ENCODE data around the gene SOS1.
A peak's percentile ranks its signal among the peaks of the same experiment; 100 is the strongest.

SOS1 gene

DNA sequence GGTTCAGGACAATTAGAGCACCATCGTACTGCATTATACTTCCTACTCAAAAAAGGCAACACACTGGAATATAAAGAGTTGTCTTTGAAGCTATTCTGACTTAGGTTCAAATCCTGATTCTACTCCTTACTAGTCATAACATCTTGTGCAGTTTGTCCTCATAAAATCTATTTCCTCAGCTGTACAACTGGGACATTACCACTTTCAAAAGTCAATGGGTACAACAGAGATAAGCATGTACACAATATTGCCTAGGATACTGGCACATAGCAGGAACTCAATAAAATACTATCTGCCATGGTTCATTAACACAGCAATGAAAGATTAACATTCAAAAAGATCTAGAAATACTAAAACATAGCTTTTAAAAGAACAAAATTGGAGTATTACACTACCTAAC is 11.3 kb downstream of the SOS1 start:
- peak; percentile 71 for FAIRE-seq
- DNase-seq (ENCODE audit: insufficient read length, low spot score), result no peak
- TF ChIP-seq PAX5 (IDR thresholded peaks at IDR 0.05; ENCODE audit: insufficient read depth, low read length, severe bottlenecking), result no peak
- TF ChIP-seq POLR2AphosphoS5 (IDR thresholded peaks at IDR 0.05; ENCODE audit: low read depth, low read length), result no peak
- no peak for TF ChIP-seq SPI1 (IDR thresholded peaks at IDR 0.05; ENCODE audit: low read depth, low read length)
- TF ChIP-seq TAF1 (IDR thresholded peaks at IDR 0.05; ENCODE audit: low read depth, low read length), result no peak
- TF ChIP-seq POU2F2 (IDR thresholded peaks at IDR 0.05; ENCODE audit: low read depth, low read length), result no peak
- TF ChIP-seq POLR2A (IDR thresholded peaks at IDR 0.05; ENCODE audit: low read depth, low read length), result no peak

DNA sequence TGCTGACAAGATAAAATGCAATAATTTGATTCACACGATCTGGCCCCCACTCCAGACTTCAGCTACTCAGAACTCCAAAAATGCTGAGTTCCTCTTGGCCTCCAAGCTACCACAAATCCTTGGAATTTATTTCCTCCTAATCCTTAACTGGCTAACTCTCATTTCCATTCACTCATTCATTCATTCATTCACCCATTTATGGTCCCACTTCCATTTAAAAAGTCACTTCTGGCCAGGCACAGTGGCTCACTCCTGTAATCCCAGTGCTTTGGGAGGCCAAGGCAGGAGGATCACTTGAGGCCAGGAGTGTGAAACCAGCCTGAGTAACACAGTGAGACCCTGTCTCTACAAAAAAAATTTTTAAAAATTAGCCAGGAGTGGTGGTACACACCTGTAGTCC is 12.5 kb downstream of the SOS1 start:
- TF ChIP-seq POLR2AphosphoS5 (IDR thresholded peaks at IDR 0.05; ENCODE audit: low read depth, low read length) (no peak), TAF1 (IDR thresholded peaks at IDR 0.05; ENCODE audit: low read depth, low read length) (no peak), POLR2A (IDR thresholded peaks at IDR 0.05; ENCODE audit: low read depth, low read length) (no peak), POU2F2 (IDR thresholded peaks at IDR 0.05; ENCODE audit: low read depth, low read length) (no peak), PAX5 (IDR thresholded peaks at IDR 0.05; ENCODE audit: insufficient read depth, low read length, severe bottlenecking) (no peak), SPI1 (IDR thresholded peaks at IDR 0.05; ENCODE audit: low read depth, low read length) (no peak)
- FAIRE-seq (no peak), DNase-seq (ENCODE audit: insufficient read length, low spot score) (no peak)

DNA sequence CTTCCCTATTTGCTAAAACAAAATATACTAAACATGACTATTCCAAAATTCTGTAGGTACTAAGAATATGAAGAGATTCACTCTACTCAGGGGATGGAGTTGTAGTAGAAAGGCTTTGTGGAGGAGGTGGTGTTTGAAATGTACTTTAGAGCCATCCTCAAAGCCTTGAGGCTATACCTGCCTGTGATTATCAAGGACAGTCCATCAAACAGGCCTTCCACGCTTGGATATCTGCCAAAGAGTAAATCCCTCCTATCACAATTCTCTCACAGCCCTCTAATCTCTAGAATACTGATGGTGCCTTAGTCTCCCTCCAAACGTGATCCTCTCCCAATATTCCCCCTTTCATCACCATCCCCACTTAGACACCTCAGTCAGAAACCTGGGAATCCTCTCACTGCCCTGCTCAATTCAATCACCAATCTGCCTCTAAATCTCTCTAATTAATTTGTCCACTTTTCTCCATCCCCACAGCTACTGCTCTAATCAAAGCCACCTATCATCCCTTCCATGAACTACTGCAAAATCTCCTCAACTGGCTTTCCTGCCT is 13.1 kb downstream of the SOS1 start:
- FAIRE-seq (no peak), DNase-seq (ENCODE audit: insufficient read length, low spot score) (no peak)
- TF ChIP-seq SPI1 (IDR thresholded peaks at IDR 0.05; ENCODE audit: low read depth, low read length) (no peak), TAF1 (IDR thresholded peaks at IDR 0.05; ENCODE audit: low read depth, low read length) (no peak), POLR2AphosphoS5 (IDR thresholded peaks at IDR 0.05; ENCODE audit: low read depth, low read length) (no peak), PAX5 (IDR thresholded peaks at IDR 0.05; ENCODE audit: insufficient read depth, low read length, severe bottlenecking) (no peak), POLR2A (IDR thresholded peaks at IDR 0.05; ENCODE audit: low read depth, low read length) (no peak), POU2F2 (IDR thresholded peaks at IDR 0.05; ENCODE audit: low read depth, low read length) (no peak)

DNA sequence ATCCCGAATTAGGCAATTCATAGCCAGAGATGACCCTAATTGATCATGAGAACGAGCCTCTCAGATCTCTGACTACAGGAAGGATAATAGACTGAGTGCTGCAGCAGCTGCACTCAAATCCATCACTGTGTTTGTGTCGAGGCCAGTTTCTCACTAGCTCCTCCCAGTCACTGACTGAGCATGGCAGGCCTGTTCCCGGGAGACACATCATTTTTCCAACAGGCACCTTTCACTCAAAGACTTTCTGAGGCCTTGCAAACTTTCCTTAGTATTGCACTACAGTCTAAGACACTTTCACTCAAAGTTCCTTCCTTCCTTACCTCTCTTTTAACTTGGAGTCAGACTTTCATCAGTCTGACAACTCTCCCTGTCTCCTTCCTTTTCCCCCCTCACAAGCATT is 13.7 kb downstream of the SOS1 start:
- DNase-seq (ENCODE audit: insufficient read length, low spot score), result no peak
- TF ChIP-seq TAF1 (IDR thresholded peaks at IDR 0.05; ENCODE audit: low read depth, low read length), result no peak
- TF ChIP-seq PAX5 (IDR thresholded peaks at IDR 0.05; ENCODE audit: insufficient read depth, low read length, severe bottlenecking), result no peak
- no peak for FAIRE-seq

DNA sequence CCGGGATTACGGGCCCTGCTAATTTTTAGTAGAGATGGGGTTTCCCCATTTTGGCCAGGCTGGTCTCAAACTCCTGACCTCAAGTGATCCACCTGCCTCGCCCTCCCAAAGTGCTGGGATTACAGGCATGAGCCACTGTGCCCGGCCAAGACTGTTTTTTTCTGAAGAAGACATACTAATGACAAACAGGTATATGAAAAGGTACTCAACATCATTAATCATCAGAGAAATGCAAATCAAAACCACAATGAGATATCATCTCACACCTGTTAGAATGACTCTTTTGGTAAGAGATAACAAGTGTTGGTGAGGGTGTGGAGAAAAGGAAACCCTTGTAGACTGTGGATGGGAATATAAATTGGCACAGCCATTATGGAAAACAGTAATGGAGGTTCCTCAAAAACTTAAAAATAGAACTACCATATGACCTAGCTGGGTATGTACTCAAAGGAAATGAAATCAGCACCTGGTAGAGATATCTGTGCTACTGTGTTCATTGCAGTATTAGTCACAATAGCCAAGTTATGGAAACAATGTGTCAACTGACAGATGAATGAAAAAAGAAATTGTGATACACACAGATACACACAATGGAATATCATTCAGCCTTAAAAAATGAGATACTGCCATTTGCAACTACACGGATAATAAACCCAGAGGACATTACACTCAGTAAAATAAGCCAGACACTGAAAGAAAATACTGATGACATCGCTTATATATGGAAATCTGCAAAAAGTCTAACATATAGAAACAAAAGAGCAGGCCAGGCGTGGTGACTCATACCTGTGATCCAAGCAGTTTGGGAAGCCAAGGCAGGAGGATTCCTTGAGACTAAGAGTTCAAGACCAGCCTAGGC is 20.8 kb downstream of the SOS1 start:
- FAIRE-seq (peak; percentile 84), DNase-seq (ENCODE audit: insufficient read length, low spot score) (no peak)
- TF ChIP-seq POLR2AphosphoS5 (IDR thresholded peaks at IDR 0.05; ENCODE audit: low read depth, low read length), result no peak
- TF ChIP-seq POU2F2 (IDR thresholded peaks at IDR 0.05; ENCODE audit: low read depth, low read length), result no peak
- TF ChIP-seq TAF1 (IDR thresholded peaks at IDR 0.05; ENCODE audit: low read depth, low read length), result no peak

DNA sequence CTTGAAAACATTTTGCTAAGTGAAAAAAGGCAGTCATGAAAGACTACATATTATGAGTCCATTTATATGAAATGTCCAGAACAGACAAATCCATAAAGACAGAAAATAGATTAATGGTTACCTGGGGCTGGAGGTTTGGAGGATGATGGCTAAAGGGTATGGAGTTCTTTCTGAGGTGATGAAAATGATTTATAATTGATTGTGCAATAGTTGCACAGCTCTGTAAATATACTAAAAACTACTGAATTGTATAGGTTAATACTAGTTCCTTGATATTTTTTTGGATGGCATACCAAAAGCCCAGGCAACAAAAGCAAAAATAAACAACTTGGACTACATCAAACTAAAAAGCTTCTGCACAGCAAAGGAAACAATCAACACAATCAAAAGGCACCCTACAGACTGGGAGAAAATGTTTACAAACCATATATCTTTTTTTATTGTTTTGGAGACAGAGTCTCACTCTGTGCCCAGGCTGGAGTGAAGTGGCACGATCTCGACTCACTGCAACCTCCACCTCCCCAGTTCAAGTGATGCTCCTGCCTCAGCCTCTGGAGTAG is 21.5 kb downstream of the SOS1 start:
- FAIRE-seq (no peak), DNase-seq (ENCODE audit: insufficient read length, low spot score) (no peak)
- TF ChIP-seq POLR2AphosphoS5 (IDR thresholded peaks at IDR 0.05; ENCODE audit: low read depth, low read length) (no peak), SPI1 (IDR thresholded peaks at IDR 0.05; ENCODE audit: low read depth, low read length) (no peak), POU2F2 (IDR thresholded peaks at IDR 0.05; ENCODE audit: low read depth, low read length) (no peak), TAF1 (IDR thresholded peaks at IDR 0.05; ENCODE audit: low read depth, low read length) (no peak), PAX5 (IDR thresholded peaks at IDR 0.05; ENCODE audit: insufficient read depth, low read length, severe bottlenecking) (no peak), POLR2A (IDR thresholded peaks at IDR 0.05; ENCODE audit: low read depth, low read length) (no peak)

DNA sequence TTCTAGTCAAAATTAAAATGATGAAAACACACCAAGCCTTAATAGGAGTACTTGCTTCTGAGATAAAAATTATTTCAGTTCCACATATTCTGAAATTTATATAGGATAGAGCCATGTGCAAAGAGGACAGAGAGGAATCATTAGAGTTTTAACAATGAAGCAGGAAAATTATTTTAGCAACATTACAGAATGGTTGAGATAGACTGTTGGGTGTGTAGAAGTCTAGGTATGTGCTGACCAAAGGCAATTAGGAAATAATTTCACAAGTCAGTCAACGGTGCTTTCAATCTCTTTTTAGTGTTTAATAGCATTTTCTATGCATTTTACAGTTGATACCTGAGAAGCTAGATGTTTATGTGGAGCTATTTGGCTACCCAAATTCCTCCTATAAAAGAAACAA is 25.2 kb downstream of the SOS1 start:
- no peak for FAIRE-seq
- TF ChIP-seq PAX5 (IDR thresholded peaks at IDR 0.05; ENCODE audit: insufficient read depth, low read length, severe bottlenecking), result no peak
- TF ChIP-seq TAF1 (IDR thresholded peaks at IDR 0.05; ENCODE audit: low read depth, low read length), result no peak
- no peak for TF ChIP-seq POLR2A (IDR thresholded peaks at IDR 0.05; ENCODE audit: low read depth, low read length)
- TF ChIP-seq SPI1 (IDR thresholded peaks at IDR 0.05; ENCODE audit: low read depth, low read length), result no peak
- TF ChIP-seq POU2F2 (IDR thresholded peaks at IDR 0.05; ENCODE audit: low read depth, low read length), result no peak
- TF ChIP-seq POLR2AphosphoS5 (IDR thresholded peaks at IDR 0.05; ENCODE audit: low read depth, low read length), result no peak

DNA sequence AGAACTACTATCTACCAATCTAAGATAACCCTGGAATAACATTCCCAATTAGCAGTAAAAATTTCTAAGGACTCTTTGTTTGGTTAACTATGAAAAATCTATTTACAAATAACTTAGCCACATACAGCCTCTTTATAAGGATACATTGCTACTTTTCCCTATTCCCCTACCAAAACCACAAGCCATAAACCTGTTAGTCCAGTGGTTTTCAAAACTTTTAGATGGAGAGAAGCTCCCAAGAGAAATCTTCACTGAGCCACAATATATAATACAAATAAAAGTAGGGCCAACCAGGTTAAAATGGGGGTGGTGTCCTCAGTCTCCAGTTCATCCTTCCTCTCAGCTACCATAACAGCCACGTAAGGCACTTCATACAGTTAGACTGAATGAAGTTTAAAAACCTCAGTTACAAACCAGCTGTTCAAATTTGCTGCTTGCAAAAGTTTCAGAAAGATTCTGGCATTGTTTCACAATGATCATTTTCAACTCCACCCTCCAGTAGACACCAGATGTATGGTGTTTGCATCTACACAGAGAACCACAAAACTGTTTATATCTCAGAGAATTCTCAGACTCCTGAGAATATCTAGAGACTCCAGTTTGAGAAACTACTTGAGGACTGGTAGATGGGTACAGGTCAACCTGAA is 26.0 kb downstream of the SOS1 start:
- peak; percentile 71 for FAIRE-seq
- TF ChIP-seq POLR2A (IDR thresholded peaks at IDR 0.05; ENCODE audit: low read depth, low read length) (no peak), POU2F2 (IDR thresholded peaks at IDR 0.05; ENCODE audit: low read depth, low read length) (no peak), TAF1 (IDR thresholded peaks at IDR 0.05; ENCODE audit: low read depth, low read length) (no peak), POLR2AphosphoS5 (IDR thresholded peaks at IDR 0.05; ENCODE audit: low read depth, low read length) (no peak), PAX5 (IDR thresholded peaks at IDR 0.05; ENCODE audit: insufficient read depth, low read length, severe bottlenecking) (no peak)
- no peak for DNase-seq (ENCODE audit: insufficient read length, low spot score)

More for the DNA sequence above, 25.2 kb downstream of the SOS1 start:
- DNase-seq (ENCODE audit: insufficient read length, low spot score), result no peak

DNA sequence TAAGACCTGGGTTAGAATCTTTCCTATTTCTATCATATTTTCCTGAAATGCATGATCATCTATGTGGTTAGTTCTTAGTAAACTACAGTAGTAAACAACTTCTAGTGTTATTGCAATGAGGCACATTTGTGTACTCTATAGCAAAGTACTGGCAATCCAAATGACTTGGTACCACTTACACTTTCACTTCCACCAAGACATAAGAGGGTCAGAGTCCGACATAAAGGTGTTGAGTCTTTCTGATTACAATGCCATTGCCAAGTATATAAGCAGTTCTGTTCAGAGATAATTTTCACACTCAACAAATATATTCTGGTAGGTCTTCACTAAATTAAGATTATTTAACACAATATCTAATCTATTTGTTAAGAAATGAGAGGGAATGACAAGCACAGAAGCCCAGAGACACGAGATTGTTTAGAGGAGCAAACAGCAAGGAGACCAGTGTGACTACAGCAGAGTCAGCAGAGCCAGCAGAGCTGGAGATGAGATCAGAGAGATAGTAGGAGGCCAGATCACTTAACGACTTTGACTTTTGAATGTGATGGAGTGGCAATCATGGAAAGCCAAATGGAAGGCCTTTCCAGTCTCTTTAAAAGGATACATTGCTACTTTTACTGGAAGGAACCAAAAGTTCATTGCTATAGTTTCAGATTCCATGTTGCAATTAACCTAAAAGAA is 27.5 kb downstream of the SOS1 start:
- DNase-seq (ENCODE audit: insufficient read length, low spot score), result no peak
- FAIRE-seq, result peak; percentile 81
- TF ChIP-seq POLR2AphosphoS5 (IDR thresholded peaks at IDR 0.05; ENCODE audit: low read depth, low read length) (no peak), SPI1 (IDR thresholded peaks at IDR 0.05; ENCODE audit: low read depth, low read length) (peak; percentile 61)
